Mesenchymal stem cell (in vitro differentiated cells and primary cell): Measurements from ENCODE around the gene PPARGC1A.

Experiments
- DNase-seq: peaks from one replicate; pipeline ENCODE4 v3.0.0-alpha.2; 2013
- H2AFZ ChIP-seq: one replicate; pipeline ENCODE4 v1.6.1; 2013; ENCODE audit warnings: low read depth, mild to moderate bottlenecking, control low read depth, inconsistent platforms, low read length, moderate library complexity
- H2AK5ac ChIP-seq: 2 replicates; pipeline ENCODE4 v1.6.1; 2013; ENCODE audit warnings: low read length, moderate library complexity, mild to moderate bottlenecking, inconsistent platforms; ENCODE audit not compliant: severe bottlenecking
- H2BK120ac ChIP-seq: one replicate; pipeline ENCODE4 v1.6.1; 2013; ENCODE audit warnings: low read depth, mild to moderate bottlenecking, inconsistent platforms, low read length, moderate library complexity
- H2BK12ac ChIP-seq, 2 experiments: one replicate each; pipeline ENCODE4 v1.6.1; 2013; ENCODE audit warnings: inconsistent platforms in 2 of 2, low read length in 2 of 2, mild to moderate bottlenecking in 2 of 2, moderate library complexity in 2 of 2, control low read depth in 1 of 2
- H2BK15ac ChIP-seq: one replicate; pipeline ENCODE4 v1.6.1; 2013; ENCODE audit warnings: mild to moderate bottlenecking, low read depth, inconsistent platforms; ENCODE audit not compliant: poor library complexity, severe bottlenecking
- H2BK5ac ChIP-seq: 2 replicates; pipeline ENCODE4 v1.6.1; 2013; ENCODE audit warnings: low read depth, mild to moderate bottlenecking, low read length, control low read depth, inconsistent platforms; ENCODE audit not compliant: poor library complexity, severe bottlenecking
- H3K14ac ChIP-seq, 2 experiments: one replicate each; pipeline ENCODE4 v1.6.1; 2013; ENCODE audit warnings: inconsistent platforms in 2 of 2, low read length in 2 of 2, control low read depth in 1 of 2, mild to moderate bottlenecking in 1 of 2, moderate library complexity in 1 of 2
- H3K18ac ChIP-seq, 2 experiments: one replicate each; pipeline ENCODE4 v1.6.1; 2013; ENCODE audit warnings: inconsistent platforms in 2 of 2, low read length in 2 of 2, control low read depth in 1 of 2, low read depth in 1 of 2, mild to moderate bottlenecking in 1 of 2
- H3K23ac ChIP-seq, 2 experiments: one replicate each; pipeline ENCODE4 v1.6.1; 2013; ENCODE audit warnings: inconsistent platforms in 2 of 2, low read length in 2 of 2, mild to moderate bottlenecking in 2 of 2, moderate library complexity in 2 of 2, control low read depth in 1 of 2
- H3K27ac ChIP-seq: 2 replicates; pipeline ENCODE4 v1.5.1; 2013; ENCODE audit warnings: mild to moderate bottlenecking, moderate library complexity, low read length, control low read depth, inconsistent platforms; ENCODE audit not compliant: poor library complexity, severe bottlenecking
- H3K27me3 ChIP-seq, 2 experiments: 2 replicates each; pipeline versions ENCODE4 v1.6.1 to v1.7.0; 2013; ENCODE audit warnings: low read length in 2 of 2, mild to moderate bottlenecking in 2 of 2, moderate library complexity in 2 of 2, control low read depth in 1 of 2, inconsistent platforms in 1 of 2; ENCODE audit not compliant: control insufficient read depth in 1 of 2, insufficient read depth in 1 of 2
- H3K36me3 ChIP-seq, 2 experiments: 2 replicates each; pipeline versions ENCODE4 v1.6.1 to v1.7.0; 2013; ENCODE audit warnings: low read length in 2 of 2, control low read depth in 1 of 2, inconsistent platforms in 1 of 2, low read depth in 1 of 2, mild to moderate bottlenecking in 1 of 2; ENCODE audit not compliant: insufficient read depth in 2 of 2, control insufficient read depth in 1 of 2
- H3K4ac ChIP-seq, 2 experiments: one replicate each; pipeline ENCODE4 v1.6.1; 2013; ENCODE audit warnings: inconsistent platforms in 2 of 2, low read length in 2 of 2, mild to moderate bottlenecking in 2 of 2, moderate library complexity in 2 of 2, control low read depth in 1 of 2, low read depth in 1 of 2
- H3K4me1 ChIP-seq: 2 replicates; pipeline ENCODE4 v1.6.1; 2013; ENCODE audit warnings: low read depth, low read length, control low read depth; ENCODE audit not compliant: control insufficient read depth, insufficient read depth
- H3K4me2 ChIP-seq: 2 replicates; pipeline ENCODE4 v1.6.1; 2013; ENCODE audit warnings: low read length, mild to moderate bottlenecking, inconsistent platforms; ENCODE audit not compliant: poor library complexity, severe bottlenecking
- H3K4me3 ChIP-seq, 2 experiments: 2 replicates each; pipeline versions ENCODE4 v1.5.1 to v1.7.0; 2013; ENCODE audit warnings: low read length in 2 of 2, mild to moderate bottlenecking in 2 of 2, control low read depth in 1 of 2, low read depth in 1 of 2; ENCODE audit not compliant: insufficient read depth in 1 of 2
- H3K79me1 ChIP-seq: replicated peaks from 2 replicates; pipeline ENCODE4 v1.6.1; 2013; ENCODE audit warnings: mild to moderate bottlenecking, control low read depth, low read length, inconsistent platforms; ENCODE audit not compliant: poor library complexity, severe bottlenecking
- H3K9ac ChIP-seq: 2 replicates; pipeline ENCODE4 v1.7.0; 2013; ENCODE audit warnings: mild to moderate bottlenecking, low read length, moderate library complexity
- H3K9me3 ChIP-seq: 2 replicates; pipeline ENCODE4 v1.7.0; 2013; ENCODE audit warnings: mild to moderate bottlenecking, low read length; ENCODE audit not compliant: control insufficient read depth
- H4K8ac ChIP-seq: one replicate; pipeline ENCODE4 v1.6.1; 2013; ENCODE audit warnings: inconsistent platforms, mild to moderate bottlenecking, low read length, moderate library complexity
- H4K91ac ChIP-seq: one replicate; pipeline ENCODE4 v1.6.1; 2013; ENCODE audit warnings: mild to moderate bottlenecking, low read length, inconsistent platforms
- WGBS: methylation state at CpG from one replicate; pipeline ENCODE4 v1.1.7; 2013; ENCODE audit warnings: mixed read lengths; 5-methylcytosine and 5-hydroxymethylcytosine counted together

Gene PPARGC1A

DNA sequence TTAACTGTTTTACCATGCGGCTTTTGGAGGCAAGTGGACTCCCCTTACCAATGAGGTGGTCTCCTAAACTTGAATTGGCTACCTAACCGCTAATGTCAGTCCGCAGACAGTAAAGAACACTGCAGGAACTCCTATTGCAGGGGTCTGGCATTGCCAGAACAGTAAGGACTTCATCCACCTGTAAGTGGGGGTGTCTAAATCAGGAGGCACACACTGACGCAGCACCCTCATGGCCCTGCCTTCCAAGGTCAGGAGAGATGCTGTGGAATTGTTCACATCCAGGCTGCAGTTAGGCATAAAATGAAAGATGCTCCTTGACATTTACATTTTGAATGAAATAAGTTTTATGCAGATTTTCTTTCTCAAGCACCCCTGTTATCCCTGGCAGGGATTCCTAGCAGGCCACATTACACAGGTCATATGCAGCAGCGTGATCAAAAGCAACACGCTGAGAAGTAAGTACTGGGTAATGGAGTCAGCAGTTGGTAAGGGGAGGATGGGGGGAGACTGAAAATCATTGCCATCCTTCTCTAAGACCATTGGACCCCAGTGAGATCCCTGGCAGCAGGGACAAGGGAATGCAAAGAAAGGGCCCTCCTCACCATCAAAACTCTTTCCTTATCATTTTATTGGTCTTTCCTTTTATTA is 3.8 kb downstream of the PPARGC1A start:
- H4K8ac ChIP-seq = no peak overlapping the region
- H4K91ac ChIP-seq = peak overlapping the region; percentile 87
- H3K9ac ChIP-seq = no peak overlapping the region
- peak overlapping the region in 1 of 2 experiments; percentile 10 for H3K4ac ChIP-seq
- no peak overlapping the region for H3K23ac ChIP-seq
- H3K4me3 ChIP-seq = no peak overlapping the region
- 90% methylated on average over 4 of the region's 6 CpGs for WGBS
- no peaks in the 10 kb centered on the region for H3K9me3 ChIP-seq
- no peaks in the 10 kb centered on the region for H3K36me3 ChIP-seq
- no peak overlapping the region for H2AFZ ChIP-seq
- no peaks in the 10 kb centered on the region for H3K27me3 ChIP-seq
- H3K14ac ChIP-seq = no peak overlapping the region
- no peak overlapping the region for H2BK15ac ChIP-seq
- H2BK120ac ChIP-seq = no peak overlapping the region
- no peak overlapping the region for H3K27ac ChIP-seq
- no peak for DNase-seq
- peak overlapping the region in 1 of 2 experiments; percentile 17 for H3K18ac ChIP-seq
- no peak overlapping the region for H2BK5ac ChIP-seq
- no peaks in the 10 kb centered on the region for H3K79me1 ChIP-seq
- no peak overlapping the region for H2AK5ac ChIP-seq
- peaks cover 4% of the 10 kb centered on the region for H3K4me1 ChIP-seq
- no peak overlapping the region for H2BK12ac ChIP-seq
- H3K4me2 ChIP-seq = no peak overlapping the region

DNA sequence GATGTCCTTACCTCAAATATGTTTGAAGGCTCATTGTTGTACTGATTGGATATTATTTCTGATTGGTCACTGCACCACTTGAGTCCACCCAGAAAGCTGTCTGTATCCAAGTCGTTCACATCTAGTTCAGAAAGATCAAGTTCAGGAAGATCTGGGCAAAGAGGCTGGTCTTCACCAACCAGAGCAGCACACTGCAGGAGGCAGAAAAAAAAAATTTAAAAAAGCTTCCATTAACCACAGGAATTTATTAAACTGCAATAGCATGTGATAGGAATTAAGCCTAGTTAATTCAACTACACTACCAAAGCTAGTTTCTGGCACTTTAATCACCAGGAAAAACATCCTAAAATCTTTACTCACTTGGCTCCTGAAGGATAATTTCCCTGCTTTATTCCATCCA is 5.1 kb downstream of the PPARGC1A start:
- Histone ChIP-seq H3K14ac (no peak overlapping the region), H3K4me1 (peaks cover 2% of the 10 kb centered on the region), H4K91ac (no peak overlapping the region), H2AFZ (no peak overlapping the region), H3K9ac (no peak overlapping the region), H3K23ac (no peak overlapping the region), H2BK120ac (no peak overlapping the region), H2BK15ac (no peak overlapping the region), H3K18ac (no peak overlapping the region), H2BK12ac (no peak overlapping the region), H2BK5ac (no peak overlapping the region), H3K4me3 (no peak overlapping the region), H3K27ac (no peak overlapping the region), H3K36me3 (no peaks in the 10 kb centered on the region), H3K79me1 (no peaks in the 10 kb centered on the region), H2AK5ac (no peak overlapping the region), H3K9me3 (no peaks in the 10 kb centered on the region), H3K4ac (no peak overlapping the region), H3K4me2 (no peak overlapping the region), H3K27me3 (no peaks in the 10 kb centered on the region), H4K8ac (no peak overlapping the region)
- DNase-seq = no peak
- 15% methylated on average over 1 of the region's 1 CpG for WGBS

DNA sequence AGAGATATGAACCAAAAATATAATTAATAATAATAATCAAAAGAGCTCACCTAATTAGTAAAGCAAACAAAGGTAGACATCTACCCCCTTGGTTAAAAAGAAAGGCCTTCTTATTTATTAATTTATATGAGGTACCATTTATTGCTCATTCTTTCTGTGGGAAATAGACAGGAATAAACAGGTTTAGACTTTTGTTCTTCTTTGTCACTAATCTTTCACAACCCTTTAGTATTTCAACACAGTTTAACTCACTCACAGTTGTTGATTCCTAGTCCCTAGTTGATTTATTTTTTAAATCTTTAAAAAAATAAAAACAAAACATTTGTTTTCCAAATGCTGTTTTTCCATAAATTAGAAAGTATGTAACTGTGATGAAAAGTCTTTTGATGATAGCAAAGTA is 5.6 kb downstream of the PPARGC1A start:
- H2AK5ac ChIP-seq = no peak overlapping the region
- no peak overlapping the region for H2BK15ac ChIP-seq
- no peaks in the 10 kb centered on the region for H3K27me3 ChIP-seq
- peak; percentile 23 for DNase-seq
- H3K4me3 ChIP-seq = no peak overlapping the region
- H3K27ac ChIP-seq = no peak overlapping the region
- no peak overlapping the region for H3K4me2 ChIP-seq
- H3K79me1 ChIP-seq = no peaks in the 10 kb centered on the region
- no peak overlapping the region for H4K91ac ChIP-seq
- H4K8ac ChIP-seq = no peak overlapping the region
- H3K9ac ChIP-seq = no peak overlapping the region
- no peaks in the 10 kb centered on the region for H3K9me3 ChIP-seq
- H2BK5ac ChIP-seq = no peak overlapping the region
- no peak overlapping the region for H3K23ac ChIP-seq
- H3K4me1 ChIP-seq = peaks cover 1% of the 10 kb centered on the region
- H2AFZ ChIP-seq = no peak overlapping the region
- H3K4ac ChIP-seq = no peak overlapping the region
- no peak overlapping the region for H2BK12ac ChIP-seq
- H2BK120ac ChIP-seq = no peak overlapping the region
- no peak overlapping the region for H3K18ac ChIP-seq
- no peaks in the 10 kb centered on the region for H3K36me3 ChIP-seq
- no peak overlapping the region for H3K14ac ChIP-seq

DNA sequence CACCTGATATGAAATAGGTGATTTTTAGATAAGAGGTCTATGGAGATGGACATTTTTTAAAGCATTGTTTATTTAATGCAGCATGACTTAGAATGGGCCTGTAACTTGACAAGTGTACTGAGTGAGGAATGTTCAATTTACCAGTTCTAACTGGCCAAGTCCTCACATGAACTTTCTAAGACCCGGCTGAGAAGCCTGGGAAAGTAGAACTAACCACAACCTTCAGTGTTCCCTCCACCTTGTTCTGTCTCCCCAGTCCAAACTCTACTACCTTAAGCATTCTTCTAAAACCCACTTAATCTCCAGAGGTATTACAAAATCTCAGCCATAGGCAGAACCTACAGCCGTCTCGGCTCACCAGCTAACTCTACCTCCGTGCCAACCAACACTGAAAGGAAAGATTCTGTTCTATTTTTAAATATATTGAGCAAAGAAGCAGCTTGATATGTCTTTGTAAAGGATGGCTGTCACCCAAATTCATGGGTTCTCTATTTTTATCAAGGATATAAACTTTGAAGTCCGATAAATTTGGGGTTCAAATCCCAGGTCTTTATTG is 6.8 kb downstream of the PPARGC1A start:
- 82% methylated on average over 2 of the region's 5 CpGs for WGBS
- H2AFZ ChIP-seq = no peak overlapping the region
- no peaks in the 10 kb centered on the region for H3K79me1 ChIP-seq
- no peaks in the 10 kb centered on the region for H3K9me3 ChIP-seq
- no peak overlapping the region for H2BK5ac ChIP-seq
- no peak overlapping the region for H2BK15ac ChIP-seq
- peak overlapping the region; percentile 26 for H2AK5ac ChIP-seq
- H3K14ac ChIP-seq = no peak overlapping the region
- H3K9ac ChIP-seq = no peak overlapping the region
- H2BK12ac ChIP-seq = no peak overlapping the region
- H3K18ac ChIP-seq = no peak overlapping the region
- H4K8ac ChIP-seq = no peak overlapping the region
- H3K27me3 ChIP-seq = no peaks in the 10 kb centered on the region
- H3K4ac ChIP-seq = no peak overlapping the region
- no peak overlapping the region for H3K23ac ChIP-seq
- DNase-seq = no peak
- H3K36me3 ChIP-seq = no peaks in the 10 kb centered on the region
- no peak overlapping the region for H3K4me2 ChIP-seq
- H2BK120ac ChIP-seq = no peak overlapping the region
- H4K91ac ChIP-seq = no peak overlapping the region
- H3K4me3 ChIP-seq = no peak overlapping the region
- peaks cover 1% of the 10 kb centered on the region for H3K4me1 ChIP-seq
- H3K27ac ChIP-seq = no peak overlapping the region
